ENCODE measurements around the gene ATOSB. TPM values are rescaled to one million over a fixed set of nuclear protein-coding genes. Genes with fewer than 3 reads are reported as not detected.

The ATOSB gene
- polyA plus RNA-seq, 1 donor (not counting 4 experiments of a cell fraction or from before 2014, with no cell fraction given) = 32.7 TPM

DNA sequence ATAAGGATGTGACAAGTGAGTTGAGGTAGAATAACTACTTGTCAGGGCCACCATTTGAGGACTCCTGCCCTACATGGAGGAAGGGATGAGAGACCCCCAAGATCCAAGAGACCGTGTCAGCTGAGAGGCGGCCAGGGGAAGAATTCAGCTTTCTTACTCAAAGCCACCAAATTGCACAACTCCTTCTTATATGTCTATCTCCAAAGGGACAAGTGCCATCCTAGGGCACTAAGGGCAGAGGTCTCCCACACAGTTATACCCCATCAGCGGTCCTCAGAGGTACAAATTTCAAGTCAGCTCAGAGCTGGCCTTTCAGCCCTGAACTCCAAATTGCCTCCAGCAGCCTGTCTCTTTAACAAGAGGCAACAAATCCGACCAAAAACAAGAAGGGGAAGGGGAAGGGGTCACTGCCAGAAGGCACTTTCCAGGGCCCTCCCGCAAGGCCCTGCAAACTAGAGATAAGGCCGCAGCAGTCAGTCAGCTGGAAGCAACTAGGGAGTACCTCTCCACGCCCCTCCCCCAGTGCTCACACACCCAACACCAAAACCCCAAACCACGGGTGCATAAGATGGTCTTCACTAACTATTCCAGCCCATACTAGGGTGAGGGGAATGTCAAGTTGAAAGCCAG lies 6.6 kb downstream of the ATOSB start:
- TF ChIP-seq CTCF (optimal IDR thresholded peaks at IDR 0.05 in 1 of 3, IDR thresholded peaks at IDR 0.05 in 1 of 3, conservative IDR thresholded peaks at IDR 0.05 in 1 of 3; ENCODE audit: extremely low read depth in 1 of 3, insufficient read depth in 2 of 3, low read length in 3 of 3) = no peak
- TF ChIP-seq EZH2 (IDR thresholded peaks at IDR 0.05; ENCODE audit: low read length) = no peak
- peaks cover 46% of the 10 kb centered on the region for H3K79me2 ChIP-seq (ENCODE audit: control insufficient read depth, insufficient read depth, low read length)

GRCh38 chr9:35108461-35108860 lies 7.2 kb downstream of the ATOSB start:
- FAIRE-seq (no peak), DNase-seq (ENCODE audit: low read depth, low spot score) (no peak)
- Histone ChIP-seq H3K9ac (ENCODE audit: control insufficient read depth, extremely low read depth, insufficient read depth, low read length) (no peak overlapping the region), H3K9me1 (ENCODE audit: control insufficient read depth, extremely low read depth, insufficient read depth, low read length) (no peaks in the 10 kb centered on the region), H4K20me1 (ENCODE audit: control insufficient read depth, extremely low read depth, insufficient read depth, low read length) (peaks cover 13% of the 10 kb centered on the region), H3K9me3 (ENCODE audit: control insufficient read depth, low read depth, low read length) (no peaks in the 10 kb centered on the region), H3K27ac (ENCODE audit: control insufficient read depth, insufficient read depth, low read length) (no peak overlapping the region), H2AFZ (ENCODE audit: control insufficient read depth, low read length) (no peak overlapping the region), H3K4me3 (ENCODE audit: control insufficient read depth in 2 of 3, extremely low read depth in 1 of 3, insufficient read depth in 2 of 3, low read depth in 1 of 3, low read length in 3 of 3) (no peak overlapping the region), H3K4me2 (ENCODE audit: control insufficient read depth, extremely low read depth, insufficient read depth, low read depth, low read length) (no peak overlapping the region), H3K79me2 (ENCODE audit: control insufficient read depth, insufficient read depth, low read length) (peaks cover 43% of the 10 kb centered on the region), H3K4me1 (ENCODE audit: control insufficient read depth, extremely low read depth, insufficient read depth, low read length) (peaks cover 30% of the 10 kb centered on the region), H3K36me3 (ENCODE audit: control insufficient read depth in 2 of 2, extremely low read depth in 1 of 2, insufficient read depth in 2 of 2, low read length in 2 of 2) (peaks cover 37% of the 10 kb centered on the region in 2 experiments), H3K27me3 (ENCODE audit: control insufficient read depth, extremely low read depth, insufficient read depth, low read length) (no peaks in the 10 kb centered on the region)
- no peak for TF ChIP-seq EZH2 (IDR thresholded peaks at IDR 0.05; ENCODE audit: low read length)
- no peak for TF ChIP-seq CTCF (optimal IDR thresholded peaks at IDR 0.05 in 1 of 3, IDR thresholded peaks at IDR 0.05 in 1 of 3, conservative IDR thresholded peaks at IDR 0.05 in 1 of 3; ENCODE audit: extremely low read depth in 1 of 3, insufficient read depth in 2 of 3, low read length in 3 of 3)
- dilution Hi-C loops (cut with MboI; ENCODE audit: extremely low pct_ligation_motif_present, low sequenced_read_pairs) = no loop called here

More for the DNA sequence above, 6.6 kb downstream of the ATOSB start:
- Histone ChIP-seq H4K20me1 (ENCODE audit: control insufficient read depth, extremely low read depth, insufficient read depth, low read length) (peaks cover 13% of the 10 kb centered on the region), H3K4me3 (ENCODE audit: control insufficient read depth in 2 of 3, extremely low read depth in 1 of 3, insufficient read depth in 2 of 3, low read depth in 1 of 3, low read length in 3 of 3) (no peak overlapping the region), H3K36me3 (ENCODE audit: control insufficient read depth in 2 of 2, extremely low read depth in 1 of 2, insufficient read depth in 2 of 2, low read length in 2 of 2) (peaks cover 37% of the 10 kb centered on the region in 2 experiments), H3K9me3 (ENCODE audit: control insufficient read depth, low read depth, low read length) (no peaks in the 10 kb centered on the region), H3K27me3 (ENCODE audit: control insufficient read depth, extremely low read depth, insufficient read depth, low read length) (no peaks in the 10 kb centered on the region), H3K4me1 (ENCODE audit: control insufficient read depth, extremely low read depth, insufficient read depth, low read length) (peaks cover 32% of the 10 kb centered on the region), H3K27ac (ENCODE audit: control insufficient read depth, insufficient read depth, low read length) (no peak overlapping the region), H3K9me1 (ENCODE audit: control insufficient read depth, extremely low read depth, insufficient read depth, low read length) (no peaks in the 10 kb centered on the region), H3K4me2 (ENCODE audit: control insufficient read depth, extremely low read depth, insufficient read depth, low read depth, low read length) (no peak overlapping the region), H2AFZ (ENCODE audit: control insufficient read depth, low read length) (no peak overlapping the region), H3K9ac (ENCODE audit: control insufficient read depth, extremely low read depth, insufficient read depth, low read length) (no peak overlapping the region)
- FAIRE-seq (no peak), DNase-seq (ENCODE audit: low read depth, low spot score) (no peak)
- dilution Hi-C loops (cut with MboI; ENCODE audit: extremely low pct_ligation_motif_present, low sequenced_read_pairs) = no loop called here

Measured in keratinocyte (primary cell).